Vagina (tissue), 2 donors: ENCODE results near the gene PTPRE. TPM values are rescaled to one million over a fixed set of nuclear protein-coding genes. Genes with fewer than 3 reads are reported as not detected.

ENCODE experiments used
- DNase-seq, 2 donors: peaks; one replicate each; pipeline ENCODE4 v3.0.0-alpha.2; 2017; ENCODE audit errors: extremely low spot score in 2 of 2
- H3K27ac ChIP-seq: fragments of 200-600 bp; sonication (generic); one replicate; pipeline ENCODE4 v1.5.1; 2019
- H3K27me3 ChIP-seq: fragments of 200-600 bp; sonication (generic); one replicate; pipeline ENCODE4 v1.5.1; 2019
- H3K36me3 ChIP-seq, 2 donors: fragments of 200-600 bp; sonication (generic); one replicate each; pipeline ENCODE4 v1.5.1; 2017 to 2019
- H3K4me1 ChIP-seq: fragments of 200-600 bp; sonication (generic); one replicate; pipeline ENCODE4 v1.5.1; 2019
- H3K4me3 ChIP-seq, 2 donors: fragments of 200-600 bp; sonication (generic); 1 replicate in 1 of 2; 2 replicates in 1 of 2; pipeline ENCODE4 v1.5.1; 2016 to 2019
- H3K9me3 ChIP-seq: fragments of 200-600 bp; sonication (generic); one replicate; pipeline ENCODE4 v1.5.1; 2019
- CTCF ChIP-seq, 3 experiments: fragments of 450-650 bp in 2 of 3; fragments of 200-600 bp in 1 of 3; sonication (generic) in 1 of 3; IDR thresholded peaks; one replicate each; pipeline ENCODE4 v1.5.1; 2017 to 2019; ENCODE audit warnings: antibody characterized with exemption in 3 of 3, mild to moderate bottlenecking in 2 of 3, moderate library complexity in 2 of 3
- POLR2A ChIP-seq, 2 donors: fragments of 450-650 bp; IDR thresholded peaks; one replicate each; pipeline ENCODE4 v1.6.1; 2017; ENCODE audit warnings: antibody characterized with exemption in 2 of 2, mild to moderate bottlenecking in 2 of 2, moderate library complexity in 2 of 2
- POLR2AphosphoS5 ChIP-seq, 2 donors: sonication (generic); formaldehyde crosslinking; IDR thresholded peaks; one replicate each; pipeline ENCODE4 v1.9.0; 2017; ENCODE audit warnings: antibody characterized with exemption in 2 of 2, mild to moderate bottlenecking in 2 of 2, low read depth in 1 of 2; ENCODE audit not compliant: insufficient read depth in 1 of 2
- intact Hi-C: fragments of 100-400 bp; cut with DNase I; formaldehyde crosslinking; loops from one replicate; pipeline ENCODE4 v1.15.1; 2023
- total RNA-seq: library from RNA; depleted of rRNA; stranded (reverse); fragments of >200 nt; gene quantifications from one replicate; pipeline ENCODE4 v1.2.3, GENCODE V29; 2016

The PTPRE gene
- total RNA-seq, 1 donor from 2014 or later: 77.6 TPM

- peak in 1 of 2 donors; percentile 83 for DNase-seq
- no peak for TF ChIP-seq CTCF (IDR thresholded peaks at IDR 0.05)
- TF ChIP-seq POLR2A (IDR thresholded peaks at IDR 0.05): no peak
- TF ChIP-seq POLR2AphosphoS5 (IDR thresholded peaks at IDR 0.05; ENCODE audit: insufficient read depth in 1 of 2, low read depth in 1 of 2): no peak
These were observed 179.3 kb downstream of the PTPRE start for GRCh38 chr10:128086003-128086863.

GRCh38 chr10:128087146-128087883 is 180.4 kb downstream of the PTPRE start:
- Histone ChIP-seq H3K4me1 (no peaks in the 10 kb centered on the region), H3K9me3 (no peaks in the 10 kb centered on the region), H3K27ac (no peak overlapping the region), H3K27me3 (no peaks in the 10 kb centered on the region), H3K36me3 (no peaks in the 10 kb centered on the region), H3K4me3 (no peak overlapping the region)
- DNase-seq: no peak
- intact Hi-C loops: no loop called here
- no peak for TF ChIP-seq POLR2A (IDR thresholded peaks at IDR 0.05)
- no peak for TF ChIP-seq CTCF (IDR thresholded peaks at IDR 0.05)
- no peak for TF ChIP-seq POLR2AphosphoS5 (IDR thresholded peaks at IDR 0.05; ENCODE audit: insufficient read depth in 1 of 2, low read depth in 1 of 2)

More at GRCh38 chr10:128086003-128086863, 179.3 kb downstream of the PTPRE start:
- no peaks in the 10 kb centered on the region for H3K27me3 ChIP-seq
- H3K9me3 ChIP-seq: no peaks in the 10 kb centered on the region
- intact Hi-C loops: no loop called here
- no peaks in the 10 kb centered on the region for H3K4me1 ChIP-seq
- no peak overlapping the region for H3K27ac ChIP-seq
- no peaks in the 10 kb centered on the region for H3K36me3 ChIP-seq
- H3K4me3 ChIP-seq: no peak overlapping the region

GRCh38 chr10:128087884-128088709 is 181.2 kb downstream of the PTPRE start:
- no peak overlapping the region for H3K27ac ChIP-seq

DNA sequence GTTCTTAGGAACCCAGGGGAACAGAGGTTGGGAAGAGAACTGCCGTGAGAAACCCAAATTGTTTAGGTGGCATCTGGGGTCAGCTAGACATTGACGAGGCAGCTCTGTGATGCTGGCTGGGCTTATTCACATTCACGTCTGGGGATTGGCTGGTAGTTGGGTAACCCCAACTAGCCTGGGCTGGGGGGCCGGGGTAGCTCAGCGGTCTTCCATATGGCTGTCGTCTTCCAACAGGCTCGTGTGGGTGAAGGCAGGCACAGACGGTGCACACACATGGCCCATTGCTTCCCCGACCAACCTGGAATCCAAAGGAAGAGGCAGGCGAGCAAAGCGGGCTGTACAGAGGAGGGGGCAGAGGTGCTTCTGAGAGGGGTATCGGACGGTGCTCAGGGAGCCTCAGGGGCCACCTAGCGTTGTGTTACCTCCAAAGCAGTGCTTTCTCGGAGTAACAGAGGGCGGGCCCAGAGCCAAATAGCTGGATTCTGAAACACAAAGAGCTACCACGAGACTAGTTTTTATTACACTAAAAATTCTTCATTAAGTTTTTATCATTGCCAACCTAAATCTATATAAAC is 184.8 kb downstream of the PTPRE start:
- intact Hi-C loops: no loop called here
- H3K4me3 ChIP-seq: no peak overlapping the region
- H3K27ac ChIP-seq: no peak overlapping the region
- H3K4me1 ChIP-seq: peaks cover 7% of the 10 kb centered on the region
- no peak for TF ChIP-seq POLR2A (IDR thresholded peaks at IDR 0.05)
- TF ChIP-seq POLR2AphosphoS5 (IDR thresholded peaks at IDR 0.05; ENCODE audit: insufficient read depth in 1 of 2, low read depth in 1 of 2): no peak
- TF ChIP-seq CTCF (IDR thresholded peaks at IDR 0.05): no peak
- H3K27me3 ChIP-seq: no peaks in the 10 kb centered on the region
- no peaks in the 10 kb centered on the region for H3K9me3 ChIP-seq
- DNase-seq: peak in 1 of 2 donors; percentile 77
- no peaks in the 10 kb centered on the region for H3K36me3 ChIP-seq

More at GRCh38 chr10:128087884-128088709, 181.2 kb downstream of the PTPRE start:
- intact Hi-C loops: no loop called here
- Histone ChIP-seq H3K4me1 (no peaks in the 10 kb centered on the region), H3K27me3 (no peaks in the 10 kb centered on the region), H3K36me3 (no peaks in the 10 kb centered on the region), H3K4me3 (no peak overlapping the region), H3K9me3 (no peaks in the 10 kb centered on the region)
- TF ChIP-seq POLR2A (IDR thresholded peaks at IDR 0.05) (no peak), POLR2AphosphoS5 (IDR thresholded peaks at IDR 0.05; ENCODE audit: insufficient read depth in 1 of 2, low read depth in 1 of 2) (no peak), CTCF (IDR thresholded peaks at IDR 0.05) (no peak)
- DNase-seq: no peak
